Measurements from ENCODE around the gene CCIN.

DNA sequence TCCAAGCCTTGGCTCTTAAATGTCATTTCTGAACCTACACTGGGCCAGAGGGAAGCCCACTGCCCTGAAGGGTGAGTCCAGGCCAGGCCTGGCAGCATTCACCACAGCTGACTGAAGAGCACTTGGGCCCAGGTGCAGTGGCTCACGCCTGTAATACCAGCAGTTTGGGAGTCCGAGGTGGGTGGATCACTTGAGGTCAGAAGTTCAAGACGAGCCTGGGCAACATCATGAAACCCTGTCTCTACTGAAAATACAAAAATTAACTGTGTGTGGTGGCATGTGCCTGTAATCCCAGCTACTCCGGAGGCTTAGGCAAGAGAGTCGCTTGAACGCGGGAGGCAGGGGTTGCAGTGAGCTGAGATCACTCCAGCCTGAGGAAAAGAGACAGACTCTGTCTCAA is 5.1 kb downstream of the CCIN start:
- TF ChIP-seq NR2C2 (CRISPR knock-in tag; IDR thresholded peaks at IDR 0.05; ENCODE audit: borderline replicate concordance) (no peak), PRDM10 (CRISPR knock-in tag; IDR thresholded peaks at IDR 0.05; ENCODE audit: low read depth) (no peak), REST (IDR thresholded peaks at IDR 0.05; ENCODE audit: borderline replicate concordance in 1 of 2, low read depth in 1 of 2, low read length in 2 of 2) (no peak), ZNF746 (CRISPR knock-in tag; IDR thresholded peaks at IDR 0.05) (no peak), MAFG (CRISPR knock-in tag; IDR thresholded peaks at IDR 0.05) (no peak), AFF4 (CRISPR knock-in tag; IDR thresholded peaks at IDR 0.05) (no peak), ZNF446 (CRISPR knock-in tag; IDR thresholded peaks at IDR 0.05) (no peak), ZBTB25 (CRISPR knock-in tag; IDR thresholded peaks at IDR 0.05) (no peak), SKI (IDR thresholded peaks at IDR 0.05; ENCODE audit: partially characterized antibody) (no peak), SKIL (CRISPR knock-in tag; IDR thresholded peaks at IDR 0.05; ENCODE audit: borderline replicate concordance) (no peak), HNRNPL (IDR thresholded peaks at IDR 0.05; ENCODE audit: low read depth, low read length) (no peak), EZH2 (conservative IDR thresholded peaks at IDR 0.05; ENCODE audit: low read depth, low read length) (no peak)
- TF ChIP-seq, protein P1, sequence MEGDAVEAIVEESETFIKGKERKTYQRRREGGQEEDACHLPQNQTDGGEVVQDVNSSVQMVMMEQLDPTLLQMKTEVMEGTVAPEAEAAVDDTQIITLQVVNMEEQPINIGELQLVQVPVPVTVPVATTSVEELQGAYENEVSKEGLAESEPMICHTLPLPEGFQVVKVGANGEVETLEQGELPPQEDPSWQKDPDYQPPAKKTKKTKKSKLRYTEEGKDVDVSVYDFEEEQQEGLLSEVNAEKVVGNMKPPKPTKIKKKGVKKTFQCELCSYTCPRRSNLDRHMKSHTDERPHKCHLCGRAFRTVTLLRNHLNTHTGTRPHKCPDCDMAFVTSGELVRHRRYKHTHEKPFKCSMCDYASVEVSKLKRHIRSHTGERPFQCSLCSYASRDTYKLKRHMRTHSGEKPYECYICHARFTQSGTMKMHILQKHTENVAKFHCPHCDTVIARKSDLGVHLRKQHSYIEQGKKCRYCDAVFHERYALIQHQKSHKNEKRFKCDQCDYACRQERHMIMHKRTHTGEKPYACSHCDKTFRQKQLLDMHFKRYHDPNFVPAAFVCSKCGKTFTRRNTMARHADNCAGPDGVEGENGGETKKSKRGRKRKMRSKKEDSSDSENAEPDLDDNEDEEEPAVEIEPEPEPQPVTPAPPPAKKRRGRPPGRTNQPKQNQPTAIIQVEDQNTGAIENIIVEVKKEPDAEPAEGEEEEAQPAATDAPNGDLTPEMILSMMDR (CRISPR knock-in tag; IDR thresholded peaks at IDR 0.05), result no peak
- TF ChIP-seq, protein P2, sequence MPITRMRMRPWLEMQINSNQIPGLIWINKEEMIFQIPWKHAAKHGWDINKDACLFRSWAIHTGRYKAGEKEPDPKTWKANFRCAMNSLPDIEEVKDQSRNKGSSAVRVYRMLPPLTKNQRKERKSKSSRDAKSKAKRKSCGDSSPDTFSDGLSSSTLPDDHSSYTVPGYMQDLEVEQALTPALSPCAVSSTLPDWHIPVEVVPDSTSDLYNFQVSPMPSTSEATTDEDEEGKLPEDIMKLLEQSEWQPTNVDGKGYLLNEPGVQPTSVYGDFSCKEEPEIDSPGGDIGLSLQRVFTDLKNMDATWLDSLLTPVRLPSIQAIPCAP (CRISPR knock-in tag; IDR thresholded peaks at IDR 0.05; ENCODE audit: low read depth), result no peak

Measured in HepG2 (cell line).